AG04449 (cell line): ENCODE results near the gene SZT2.

Source experiments
- CTCF ChIA-PET: fragments of 350-600 bp; formaldehyde crosslinking; extraction: SDS; loops from one replicate; lab custom pipeline; 2021; ENCODE audit warnings: antibody characterized with exemption; lab: Yijun Ruan, JAX
- POLR2A ChIA-PET: fragments of 400-600, 350-600 bp; formaldehyde crosslinking; extraction: SDS; loops from one replicate; lab custom pipeline; 2020; ENCODE audit warnings: antibody characterized with exemption, inconsistent platforms; lab: Yijun Ruan, JAX
- DNase-seq: peaks from one replicate; pipeline ENCODE4 v3.0.0-alpha.2; 2010; ENCODE audit warnings: low read depth, low spot score
- H3K4me3 ChIP-seq: 2 replicates; pipeline ENCODE4 v1.5.1; 2011; ENCODE audit warnings: low read depth, mild to moderate bottlenecking, control low read depth, low read length
- CTCF ChIP-seq: IDR thresholded peaks from one replicate; pipeline ENCODE4 v1.5.1; 2011; ENCODE audit warnings: mild to moderate bottlenecking, moderate library complexity, low read length, control low read depth, inconsistent platforms; ENCODE audit not compliant: insufficient read depth; ENCODE audit errors: missing control alignments

Gene SZT2

GRCh38 chr1:43432907-43433306 lies 43.2 kb downstream of the SZT2 start:
- TF ChIP-seq CTCF: no peak
- no peak for DNase-seq
- no peak overlapping the region for H3K4me3 ChIP-seq
- ChIA-PET POLR2A (no interaction called here), CTCF (no interaction called here)

- ChIA-PET POLR2A (no interaction called here), CTCF (interaction anchor here (0.7 to 1.0 kb wide), 3 partner anchors 8 to 207 kb away, joined by 3 to 5 read pairs (median 3); no protein-coding TSS in a partner anchor)
- no peak for TF ChIP-seq CTCF
- DNase-seq: no peak
- H3K4me3 ChIP-seq: no peak overlapping the region
Observed at GRCh38 chr1:43434256-43434655, 44.6 kb downstream of the SZT2 start.

- POLR2A ChIA-PET: interaction anchor here (1.3 kb wide), 1 partner anchor 17 kb away, joined by 6 read pairs; no protein-coding TSS in a partner anchor
Observed at GRCh38 chr1:43435146-43436145, 45.7 kb downstream of the SZT2 start.

GRCh38 chr1:43436371-43436770 lies 46.7 kb downstream of the SZT2 start:
- ChIA-PET CTCF (interaction anchor here (1.0 kb wide), 2 partner anchors 93 to 209 kb away, joined by 3 read pairs; no protein-coding TSS in a partner anchor), POLR2A (interaction anchor here (1.3 kb wide), 1 partner anchor 16 kb away, joined by 6 read pairs; no protein-coding TSS in a partner anchor)
- H3K4me3 ChIP-seq: no peak overlapping the region
- no peak for TF ChIP-seq CTCF
- DNase-seq: no peak

More at GRCh38 chr1:43435146-43436145, 45.7 kb downstream of the SZT2 start:
- CTCF ChIA-PET: interaction anchor here (0.7 to 1.4 kb wide), 4 partner anchors 9 to 209 kb away, joined by 3 to 5 read pairs (median 3); no protein-coding TSS in a partner anchor
- DNase-seq: no peak
- no peak overlapping the region for H3K4me3 ChIP-seq
- TF ChIP-seq CTCF: no peak

GRCh38 chr1:43437031-43437973 lies 47.6 kb downstream of the SZT2 start:
- DNase-seq: no peak
- CTCF ChIA-PET: interaction anchor here (1.0 to 1.2 kb wide), 3 partner anchors 93 to 211 kb away, joined by 3 to 4 read pairs (median 3); no protein-coding TSS in a partner anchor
- H3K4me3 ChIP-seq: no peak overlapping the region
- no peak for TF ChIP-seq CTCF
- POLR2A ChIA-PET: no interaction called here
